ENCODE data around the gene SLC22A17. TPM values are rescaled to one million over a fixed set of nuclear protein-coding genes. Genes with fewer than 3 reads are reported as not detected.
"Not testable (repeated sequence)": the region's sequence is repeated elsewhere in the genome, so short reads cannot be mapped to it uniquely, and the experiment has no call there.

Gene SLC22A17
- total RNA-seq, 1 experiment from 2014 or later, result 42.3 TPM

GRCh38 chr14:23326491-23327332 is 26.0 kb downstream of the SLC22A17 start (continued):
- TF ChIP-seq PREB (CRISPR knock-in tag; IDR thresholded peaks at IDR 0.05; ENCODE audit: borderline replicate concordance) (no peak), ZNF232 (CRISPR knock-in tag; IDR thresholded peaks at IDR 0.05) (no peak)

- H3K4me3 Mint-ChIP-seq; H3K27me3 Mint-ChIP-seq (ENCODE audit: low read depth); H3K9me3 Mint-ChIP-seq; DNase-seq (ENCODE audit: low spot score); ATAC-seq: not testable (repeated sequence)
- Mint-ChIP-seq H3K4me1 (peaks cover 13% of the 10 kb centered on the region), H3K27ac (peak overlapping the region; percentile 38; the same call in 1 of the 2 replicates), H3K36me3 (peaks cover 41% of the 10 kb centered on the region)
- ChIA-PET POLR2A (interaction anchor here (1.3 to 2.5 kb wide), 3 partner anchors 27 to 211 kb away, joined by 3 to 17 read pairs (median 8); partner anchors contain the start of gene SLC22A17), CTCF (interaction anchor here (1.6 to 2.7 kb wide), 7 partner anchors 31 to 257 kb away, joined by 5 to 42 read pairs (median 10); no protein-coding TSS in a partner anchor)
Observed at GRCh38 chr14:23325746-23326145, 26.9 kb downstream of the SLC22A17 start.

GRCh38 chr14:23324993-23325392 is 27.7 kb downstream of the SLC22A17 start:
- H3K27ac Mint-ChIP-seq, result no peak overlapping the region
- no peaks in the 10 kb centered on the region for H3K9me3 Mint-ChIP-seq
- H3K27me3 Mint-ChIP-seq (ENCODE audit: low read depth), result no peaks in the 10 kb centered on the region; the same call in 1 of the 2 replicates
- ChIA-PET CTCF (interaction anchor here (0.8 kb wide), 1 partner anchor 21 kb away, joined by 4 read pairs; no protein-coding TSS in a partner anchor), POLR2A (no interaction called here)
- peaks cover 41% of the 10 kb centered on the region for H3K36me3 Mint-ChIP-seq
- TF ChIP-seq IRF2 (CRISPR knock-in tag; IDR thresholded peaks at IDR 0.05; ENCODE audit: borderline replicate concordance, low read depth) (no peak), CDX4 (CRISPR knock-in tag; IDR thresholded peaks at IDR 0.05; ENCODE audit: borderline replicate concordance) (no peak)
- no peak overlapping the region for H3K4me3 Mint-ChIP-seq
- DNase-seq (ENCODE audit: low spot score) (no peak), ATAC-seq (no peak)
- H3K4me1 Mint-ChIP-seq, result peaks cover 20% of the 10 kb centered on the region

GRCh38 chr14:23324455-23324846 is 28.2 kb downstream of the SLC22A17 start:
- Mint-ChIP-seq H3K36me3 (peaks cover 46% of the 10 kb centered on the region), H3K4me1 (peaks cover 26% of the 10 kb centered on the region), H3K9me3 (no peaks in the 10 kb centered on the region), H3K27ac (no peak overlapping the region), H3K4me3 (no peak overlapping the region), H3K27me3 (ENCODE audit: low read depth) (no peaks in the 10 kb centered on the region)
- DNase-seq (ENCODE audit: low spot score) (no peak), ATAC-seq (no peak)
- POLR2A ChIA-PET, result no interaction called here
- CTCF ChIA-PET, result interaction anchor here (0.8 to 1.7 kb wide), 2 partner anchors 21 to 55 kb away, joined by 4 to 7 read pairs; no protein-coding TSS in a partner anchor
- TF ChIP-seq NR1H2 (CRISPR knock-in tag; IDR thresholded peaks at IDR 0.05) (no peak), OVOL2 (CRISPR knock-in tag; IDR thresholded peaks at IDR 0.05; ENCODE audit: borderline replicate concordance) (no peak), STAT6 (CRISPR knock-in tag; conservative IDR thresholded peaks at IDR 0.05; ENCODE audit: low read depth) (no peak), IRF2 (CRISPR knock-in tag; IDR thresholded peaks at IDR 0.05; ENCODE audit: borderline replicate concordance, low read depth) (no peak), SMAD3 (CRISPR knock-in tag; IDR thresholded peaks at IDR 0.05; ENCODE audit: borderline replicate concordance) (no peak), CDX4 (CRISPR knock-in tag; IDR thresholded peaks at IDR 0.05; ENCODE audit: borderline replicate concordance) (no peak), FOXP4 (CRISPR knock-in tag; IDR thresholded peaks at IDR 0.05) (no peak), E2F1 (CRISPR knock-in tag; IDR thresholded peaks at IDR 0.05) (no peak), EMX1 (CRISPR knock-in tag; IDR thresholded peaks at IDR 0.05) (no peak), JUN (CRISPR knock-in tag; IDR thresholded peaks at IDR 0.05) (no peak), FOXJ3 (CRISPR knock-in tag; IDR thresholded peaks at IDR 0.05; ENCODE audit: borderline replicate concordance) (no peak), TP53 (CRISPR knock-in tag; IDR thresholded peaks at IDR 0.05) (no peak)
